GM06990 (cell line): ENCODE measurements around the gene MITF.

Source experiments
- DNase-seq: peaks from one replicate; pipeline ENCODE4 v3.0.0-alpha.2; 2011; ENCODE audit not compliant: insufficient read length; ENCODE audit errors: extremely low read depth
- H3K27me3 ChIP-seq: replicated peaks from 2 replicates; pipeline ENCODE4 v1.6.0; 2011; ENCODE audit warnings: low read length; ENCODE audit not compliant: control insufficient read depth, insufficient read depth
- H3K36me3 ChIP-seq: 2 replicates; pipeline ENCODE4 v1.5.1; 2011; ENCODE audit warnings: low read length; ENCODE audit not compliant: control insufficient read depth, insufficient read depth
- H3K4me3 ChIP-seq: replicated peaks from 2 replicates; pipeline ENCODE4 v1.5.1; 2011; ENCODE audit warnings: low read depth, mild to moderate bottlenecking, control low read depth, low read length
- TF ChIP-seq, protein P1 (sequence below): IDR thresholded peaks from 2 replicates; pipeline ENCODE4 v1.5.1; 2011; ENCODE audit warnings: low read length, control low read depth, mild to moderate bottlenecking, inconsistent platforms; ENCODE audit not compliant: insufficient read depth, poor library complexity, severe bottlenecking

Gene MITF

DNA sequence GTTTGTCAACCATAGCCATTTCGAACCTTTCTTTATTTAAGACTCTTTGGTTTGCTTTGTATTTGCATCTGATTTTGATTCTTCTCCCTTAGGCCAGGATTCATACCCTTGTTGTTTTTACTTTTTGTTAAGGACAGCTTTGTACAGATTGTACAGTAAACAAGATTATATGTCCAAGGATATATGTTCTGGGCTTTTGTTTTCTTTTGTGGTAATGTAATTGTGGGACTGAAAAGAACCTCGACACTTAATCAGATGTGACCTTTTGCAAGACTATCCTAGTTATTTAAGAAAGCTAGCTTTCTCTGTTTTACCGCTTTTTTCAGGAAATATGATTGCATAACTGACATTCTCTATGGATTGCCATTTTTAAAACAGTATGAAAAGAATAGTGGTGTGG is 193.2 kb downstream of the MITF start:
- no peaks in the 10 kb centered on the region for H3K36me3 ChIP-seq
- no peak overlapping the region for H3K4me3 ChIP-seq
- no peak for DNase-seq
- no peaks in the 10 kb centered on the region for H3K27me3 ChIP-seq
- TF ChIP-seq, protein P1, sequence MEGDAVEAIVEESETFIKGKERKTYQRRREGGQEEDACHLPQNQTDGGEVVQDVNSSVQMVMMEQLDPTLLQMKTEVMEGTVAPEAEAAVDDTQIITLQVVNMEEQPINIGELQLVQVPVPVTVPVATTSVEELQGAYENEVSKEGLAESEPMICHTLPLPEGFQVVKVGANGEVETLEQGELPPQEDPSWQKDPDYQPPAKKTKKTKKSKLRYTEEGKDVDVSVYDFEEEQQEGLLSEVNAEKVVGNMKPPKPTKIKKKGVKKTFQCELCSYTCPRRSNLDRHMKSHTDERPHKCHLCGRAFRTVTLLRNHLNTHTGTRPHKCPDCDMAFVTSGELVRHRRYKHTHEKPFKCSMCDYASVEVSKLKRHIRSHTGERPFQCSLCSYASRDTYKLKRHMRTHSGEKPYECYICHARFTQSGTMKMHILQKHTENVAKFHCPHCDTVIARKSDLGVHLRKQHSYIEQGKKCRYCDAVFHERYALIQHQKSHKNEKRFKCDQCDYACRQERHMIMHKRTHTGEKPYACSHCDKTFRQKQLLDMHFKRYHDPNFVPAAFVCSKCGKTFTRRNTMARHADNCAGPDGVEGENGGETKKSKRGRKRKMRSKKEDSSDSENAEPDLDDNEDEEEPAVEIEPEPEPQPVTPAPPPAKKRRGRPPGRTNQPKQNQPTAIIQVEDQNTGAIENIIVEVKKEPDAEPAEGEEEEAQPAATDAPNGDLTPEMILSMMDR = no peak

DNA sequence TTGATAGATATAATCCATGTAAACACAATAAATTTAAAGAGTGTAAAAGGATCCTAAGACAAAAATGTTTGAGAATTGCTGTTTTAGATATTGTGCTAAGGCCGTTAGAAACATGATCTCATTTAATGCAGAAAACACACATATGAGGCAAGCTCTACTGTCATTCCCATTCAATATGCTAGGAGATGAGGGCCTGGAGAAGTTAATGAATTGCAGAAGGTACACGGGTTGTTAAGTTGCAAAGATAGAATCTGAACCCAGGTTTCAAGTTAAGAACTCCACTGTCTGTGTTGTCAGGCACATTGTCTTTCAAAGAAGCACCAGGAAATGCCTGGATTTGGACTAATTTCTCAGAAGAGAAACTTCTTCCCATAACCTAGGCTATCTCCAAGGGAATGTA is 195.1 kb downstream of the MITF start:
- Histone ChIP-seq H3K36me3 (no peaks in the 10 kb centered on the region), H3K4me3 (no peak overlapping the region), H3K27me3 (no peaks in the 10 kb centered on the region)
- DNase-seq = no peak
- TF ChIP-seq, protein P1 = no peak

DNA sequence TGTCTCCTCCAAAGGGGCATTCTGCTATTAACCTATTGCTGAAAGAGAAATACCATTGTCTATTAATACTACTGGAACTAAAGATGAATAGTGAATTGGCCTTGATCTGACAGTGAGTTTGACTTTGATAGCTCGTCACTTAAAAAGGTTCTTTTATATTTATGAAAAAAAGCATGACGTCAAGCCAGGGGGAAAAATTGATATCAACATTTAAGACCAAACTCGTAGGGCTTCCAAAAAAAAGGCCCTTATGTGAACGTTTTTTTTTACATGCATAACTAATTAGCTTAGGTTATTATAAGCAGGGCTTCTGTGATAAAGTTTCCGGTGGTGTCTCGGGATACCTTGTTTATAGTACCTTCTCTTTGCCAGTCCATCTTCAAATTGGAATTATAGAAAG is 197.0 kb downstream of the MITF start:
- no peak for DNase-seq
- Histone ChIP-seq H3K4me3 (no peak overlapping the region), H3K27me3 (no peaks in the 10 kb centered on the region), H3K36me3 (no peaks in the 10 kb centered on the region)
- TF ChIP-seq, protein P1 = no peak

DNA sequence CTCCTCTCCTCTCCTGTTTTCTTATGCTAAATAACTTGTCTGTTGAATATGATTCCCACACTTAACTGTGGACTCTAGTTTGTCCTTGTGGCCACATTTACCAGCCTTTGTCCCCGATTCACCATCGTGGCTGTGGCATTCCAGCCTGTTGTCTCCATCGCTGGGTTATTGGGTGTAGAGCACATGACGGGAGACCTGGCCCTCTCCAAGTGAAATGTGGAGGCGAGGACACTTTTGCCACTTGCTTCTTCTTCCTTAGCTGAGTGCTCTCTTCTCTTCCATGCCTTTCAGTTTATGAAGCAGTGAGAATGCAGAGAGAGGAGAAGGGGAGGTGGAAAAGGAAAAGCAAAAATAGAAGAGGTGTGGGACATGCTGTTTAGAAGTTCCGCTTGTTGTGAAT is 198.8 kb downstream of the MITF start:
- no peaks in the 10 kb centered on the region for H3K36me3 ChIP-seq
- H3K27me3 ChIP-seq = no peaks in the 10 kb centered on the region
- no peak overlapping the region for H3K4me3 ChIP-seq
- TF ChIP-seq, protein P1 = no peak
- DNase-seq = no peak

DNA sequence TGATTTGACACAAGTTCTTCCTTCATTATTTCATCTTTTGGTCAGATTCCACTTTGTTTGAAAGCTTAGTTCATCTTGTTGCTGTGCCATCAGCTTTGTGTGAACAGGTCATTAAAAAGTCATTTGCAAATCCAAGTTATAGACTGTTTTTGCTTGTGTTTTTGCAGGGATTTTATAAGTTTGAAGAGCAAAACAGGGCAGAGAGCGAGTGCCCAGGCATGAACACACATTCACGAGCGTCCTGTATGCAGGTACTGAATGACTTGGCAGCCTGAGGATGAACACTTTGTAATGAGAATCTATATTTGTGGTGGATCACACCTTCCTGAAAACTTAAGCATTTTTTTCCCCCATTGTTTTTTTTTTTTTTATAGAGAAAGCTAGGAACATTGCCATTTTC is 199.7 kb downstream of the MITF start:
- H3K4me3 ChIP-seq = no peak overlapping the region
- no peak for DNase-seq

DNA sequence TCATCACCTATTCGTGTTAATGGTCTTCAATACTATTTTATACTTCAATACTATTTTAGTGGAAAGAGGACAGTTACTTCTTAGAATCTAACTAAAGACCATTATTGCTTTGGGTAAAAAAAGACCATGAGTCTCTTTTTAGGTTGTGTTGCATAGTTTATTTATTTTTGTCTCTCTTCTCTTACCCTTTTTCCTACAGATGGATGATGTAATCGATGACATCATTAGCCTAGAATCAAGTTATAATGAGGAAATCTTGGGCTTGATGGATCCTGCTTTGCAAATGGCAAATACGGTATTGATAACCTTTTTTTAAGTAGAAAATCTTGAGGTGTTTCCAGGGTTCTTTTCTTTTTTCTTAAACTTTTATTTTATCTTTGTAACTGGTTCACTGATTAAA is 201.8 kb downstream of the MITF start:
- Histone ChIP-seq H3K4me3 (no peak overlapping the region), H3K36me3 (no peaks in the 10 kb centered on the region), H3K27me3 (no peaks in the 10 kb centered on the region)
- DNase-seq = no peak
- TF ChIP-seq, protein P1 = no peak

More for the DNA sequence above, 199.7 kb downstream of the MITF start:
- TF ChIP-seq, protein P1 = no peak
- Histone ChIP-seq H3K36me3 (no peaks in the 10 kb centered on the region), H3K27me3 (no peaks in the 10 kb centered on the region)
